ENCODE data around the gene EFNB2. TPM values are rescaled to one million over a fixed set of nuclear protein-coding genes. Genes with fewer than 3 reads are reported as not detected.

The EFNB2 gene
- total RNA-seq, 2 donors from 2014 or later: 27.2 to 45.2 TPM

- peaks cover 39 to 55% of the 10 kb centered on the region in 2 donors for H3K4me1 ChIP-seq (ENCODE audit: control insufficient read depth in 1 of 2, low read depth in 2 of 2)
- no peaks in the 10 kb centered on the region for H3K27me3 ChIP-seq (replicated peaks; ENCODE audit: insufficient read depth)
- no peaks in the 10 kb centered on the region for H3K36me3 ChIP-seq
- no peak for DNase-seq (ENCODE audit: low spot score)
- peak overlapping the region; percentile 97 to 98 for H3K27ac ChIP-seq
- H3K4me3 ChIP-seq: peak overlapping the region; percentile 96
- no peak for ATAC-seq (ENCODE audit: insufficient number of reproducible peaks, low FRiP score, low read depth)
- TF ChIP-seq CTCF (IDR thresholded peaks at IDR 0.05): no peak
- no peaks in the 10 kb centered on the region for H3K9me3 ChIP-seq
Measured at GRCh38 chr13:106566641-106567473, 31.4 kb upstream of the EFNB2 start.

DNA sequence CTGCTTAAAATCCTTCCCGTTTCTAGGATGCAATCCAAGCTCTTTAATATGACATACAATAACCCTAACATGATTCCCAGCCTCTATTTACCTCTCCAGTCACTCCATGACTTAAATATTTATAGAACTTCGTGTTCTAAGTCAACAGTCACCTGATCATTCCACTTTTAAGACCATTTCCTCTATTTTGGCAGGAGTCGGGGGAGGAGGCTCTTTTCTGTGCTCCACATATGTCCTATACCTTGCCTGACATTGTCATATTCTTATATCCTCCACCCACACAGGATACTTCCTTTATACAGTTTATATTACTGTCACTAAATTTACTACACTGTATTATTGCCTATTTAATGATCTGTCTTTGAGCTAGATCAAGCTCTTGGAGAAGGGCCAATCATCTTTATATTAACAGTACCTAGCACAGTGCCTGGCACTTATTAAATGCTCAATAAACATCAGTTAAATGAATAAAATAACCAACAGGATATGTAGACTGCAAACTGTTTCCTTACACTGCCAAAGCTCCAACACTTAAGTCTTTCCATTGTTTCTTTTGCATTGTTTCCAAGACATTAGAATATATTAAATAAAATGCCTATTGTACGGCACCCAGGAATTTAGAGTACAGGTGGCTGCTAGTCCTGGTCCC lies 29.8 kb upstream of the EFNB2 start:
- Histone ChIP-seq H3K27ac (no peak overlapping the region), H3K4me1 (ENCODE audit: control insufficient read depth in 1 of 2, low read depth in 2 of 2) (peaks cover 49 to 70% of the 10 kb centered on the region in 2 donors)
- no peak for TF ChIP-seq CTCF (IDR thresholded peaks at IDR 0.05)

DNA sequence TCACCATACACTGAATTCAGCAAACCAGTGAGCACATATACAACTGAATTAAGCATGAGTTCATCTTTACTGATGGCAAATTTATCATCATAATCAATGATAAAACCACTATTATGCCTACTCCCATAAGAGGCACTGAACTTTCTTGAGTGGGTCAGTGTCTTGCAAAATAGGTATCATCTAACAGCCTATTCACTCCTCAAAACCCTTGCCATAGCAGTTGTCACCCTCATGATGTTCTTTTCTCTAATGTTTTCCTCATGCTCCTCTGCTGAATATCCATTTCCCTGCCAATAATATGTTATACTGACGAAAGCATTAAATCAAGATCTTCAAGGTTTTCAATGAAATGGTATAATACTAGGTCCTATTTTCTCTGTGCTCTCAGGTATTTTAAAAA lies 26.8 kb upstream of the EFNB2 start:
- no peaks in the 10 kb centered on the region for H3K27me3 ChIP-seq (replicated peaks; ENCODE audit: insufficient read depth)
- H3K36me3 ChIP-seq: peaks cover 5% of the 10 kb centered on the region
- H3K27ac ChIP-seq: no peak overlapping the region
- ATAC-seq (ENCODE audit: insufficient number of reproducible peaks, low FRiP score, low read depth): no peak
- no peaks in the 10 kb centered on the region for H3K9me3 ChIP-seq
- no peak for TF ChIP-seq CTCF (IDR thresholded peaks at IDR 0.05)
- H3K4me1 ChIP-seq (ENCODE audit: control insufficient read depth in 1 of 2, low read depth in 2 of 2): peaks cover 53 to 73% of the 10 kb centered on the region in 2 donors
- no peak for DNase-seq (ENCODE audit: low spot score)
- H3K4me3 ChIP-seq: peak overlapping the region; percentile 34

More for the DNA sequence above, 29.8 kb upstream of the EFNB2 start:
- Histone ChIP-seq H3K9me3 (no peaks in the 10 kb centered on the region), H3K27me3 (replicated peaks; ENCODE audit: insufficient read depth) (no peaks in the 10 kb centered on the region), H3K4me3 (peak overlapping the region; percentile 96), H3K36me3 (no peaks in the 10 kb centered on the region)
- DNase-seq (ENCODE audit: low spot score): no peak
- no peak for ATAC-seq (ENCODE audit: insufficient number of reproducible peaks, low FRiP score, low read depth)

GRCh38 chr13:106561551-106562170 lies 26.2 kb upstream of the EFNB2 start:
- no peak overlapping the region for H3K27ac ChIP-seq
- no peak for ATAC-seq (ENCODE audit: insufficient number of reproducible peaks, low FRiP score, low read depth)
- peaks cover 56 to 75% of the 10 kb centered on the region in 2 donors for H3K4me1 ChIP-seq (ENCODE audit: control insufficient read depth in 1 of 2, low read depth in 2 of 2)
- peak overlapping the region; percentile 34 for H3K4me3 ChIP-seq
- TF ChIP-seq CTCF (IDR thresholded peaks at IDR 0.05): no peak
- peaks cover 6% of the 10 kb centered on the region for H3K36me3 ChIP-seq
- DNase-seq (ENCODE audit: low spot score): no peak
- H3K9me3 ChIP-seq: no peaks in the 10 kb centered on the region
- H3K27me3 ChIP-seq (replicated peaks; ENCODE audit: insufficient read depth): no peaks in the 10 kb centered on the region

DNA sequence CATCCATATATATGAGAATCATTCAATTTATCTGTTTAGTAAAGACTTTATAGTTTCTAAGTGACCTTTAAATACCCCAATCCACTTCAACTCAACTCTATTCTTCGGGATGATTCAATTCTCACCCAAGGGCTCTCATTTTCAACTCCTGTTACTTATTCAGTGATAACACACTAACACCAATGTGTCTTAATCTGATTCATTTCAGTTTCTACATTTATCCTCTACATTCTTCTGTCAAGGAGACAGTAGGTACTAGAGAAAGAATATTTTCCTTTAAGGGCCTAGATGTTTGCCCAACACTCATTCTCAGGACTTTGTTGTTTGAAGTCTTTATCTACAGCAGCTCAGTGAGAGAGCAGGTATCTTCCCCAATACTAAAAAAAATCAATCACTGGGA lies 25.4 kb upstream of the EFNB2 start:
- Histone ChIP-seq H3K9me3 (no peaks in the 10 kb centered on the region), H3K27me3 (replicated peaks; ENCODE audit: insufficient read depth) (no peaks in the 10 kb centered on the region), H3K4me3 (no peak overlapping the region), H3K4me1 (ENCODE audit: control insufficient read depth in 1 of 2, low read depth in 2 of 2) (peaks cover 49 to 76% of the 10 kb centered on the region in 2 donors), H3K36me3 (peaks cover 13% of the 10 kb centered on the region), H3K27ac (no peak overlapping the region)
- no peak for TF ChIP-seq CTCF (IDR thresholded peaks at IDR 0.05)
- no peak for DNase-seq (ENCODE audit: low spot score)
- ATAC-seq (ENCODE audit: insufficient number of reproducible peaks, low FRiP score, low read depth): no peak

All from thoracic aorta (tissue), 2 donors.